H1 (cell line): ENCODE results near the gene GBF1. TPM values are rescaled to one million over a fixed set of nuclear protein-coding genes. Genes with fewer than 3 reads are reported as not detected.

Source experiments
- BRCA1 ChIP-seq: IDR thresholded peaks from 2 replicates; pipeline ENCODE4 v1.6.1; 2012; ENCODE audit warnings: low read depth, low read length, improper control_type of control experiment
- SIRT6 ChIP-seq: IDR thresholded peaks from one replicate; pipeline ENCODE4 v1.7.1; 2012; ENCODE audit warnings: low read length, inconsistent platforms
- TAF1 ChIP-seq: IDR thresholded peaks from 2 replicates; pipeline ENCODE4 v1.6.1; 2011; ENCODE audit warnings: mild to moderate bottlenecking, low read depth, low read length
- polyA plus RNA-seq, 7 experiments: library from polyadenylated mRNA; depleted of rRNA in 3 of 7; stranded (reverse) in 5 of 7; unstranded in 2 of 7; fragments of >200 nt in 5 of 7; fragments of 200-250 nt in 2 of 7; gene quantifications; 1 replicate in 5 of 7; 2 replicates in 1 of 7; 4 replicates in 1 of 7; pipeline versions ENCODE4 v1.2.1 to v1.2.3, GENCODE V29; 2011 to 2013; ENCODE audit warnings: missing spikeins in 2 of 7, mixed read lengths in 2 of 7
- total RNA-seq: library from RNA; stranded (reverse); fragmentation: NEBNext Ultra II Directional; extraction: Animal tissue kit (Norgen Biotek cat#: 25700); gene quantifications from 2 replicates; pipeline ENCODE4 v1.2.1, GENCODE V29; 2021

GBF1 gene
- total and polyA plus RNA-seq, 2 of the 8 experiments (the other 6 are each of a cell fraction or from before 2014, with no cell fraction given), result 11.0 to 25.5 TPM

- TF ChIP-seq TAF1 (no peak), BRCA1 (no peak), SIRT6 (no peak)
Measured at GRCh38 chr10:102376901-102377300, 131.6 kb downstream of the GBF1 start (continued).
